ENCODE results near the gene DNAJC16. TPM values are rescaled to one million over a fixed set of nuclear protein-coding genes. Genes with fewer than 3 reads are reported as not detected.

The DNAJC16 gene
- total and polyA plus RNA-seq, 9 donors = 10.6 to 16.5 (median 12.5) TPM

GRCh38 chr1:15620155-15620545 is 93.5 kb downstream of the DNAJC16 start:
- Histone ChIP-seq H3K4me1 (ENCODE audit: control insufficient read depth, insufficient read depth, low read length) (peaks cover 18% of the 10 kb centered on the region), H3K4me3 (ENCODE audit: low read length) (no peak overlapping the region), H3K9me3 (replicated peaks; ENCODE audit: control insufficient read depth, low read depth, low read length) (no peaks in the 10 kb centered on the region), H3K27me3 (ENCODE audit: control insufficient read depth, insufficient read depth, low read length) (no peaks in the 10 kb centered on the region), H3K36me3 (ENCODE audit: control insufficient read depth, insufficient read depth, low read length) (no peaks in the 10 kb centered on the region), H3K27ac (ENCODE audit: low read length) (peak overlapping the region; percentile 50)
- WGBS (ENCODE audit: insufficient coverage) = no CpG with 5 or more reads among the region's 1 CpG
- DNase-seq = peak; percentile 44

GRCh38 chr1:15620902-15621682 is 94.4 kb downstream of the DNAJC16 start:
- no peak overlapping the region for H3K27ac ChIP-seq (ENCODE audit: low read length)
- H3K4me3 ChIP-seq (ENCODE audit: low read length) = no peak overlapping the region
- no CpG with 5 or more reads among the region's 7 CpGs for WGBS (ENCODE audit: insufficient coverage)
- no peaks in the 10 kb centered on the region for H3K9me3 ChIP-seq (replicated peaks; ENCODE audit: control insufficient read depth, low read depth, low read length)
- no peaks in the 10 kb centered on the region for H3K36me3 ChIP-seq (ENCODE audit: control insufficient read depth, insufficient read depth, low read length)
- no peak for DNase-seq
- H3K27me3 ChIP-seq (ENCODE audit: control insufficient read depth, insufficient read depth, low read length) = no peaks in the 10 kb centered on the region
- peaks cover 18% of the 10 kb centered on the region for H3K4me1 ChIP-seq (ENCODE audit: control insufficient read depth, insufficient read depth, low read length)

GRCh38 chr1:15621975-15622374 is 95.3 kb downstream of the DNAJC16 start:
- Histone ChIP-seq H3K27ac (ENCODE audit: low read length) (peak overlapping the region; percentile 66), H3K36me3 (ENCODE audit: control insufficient read depth, insufficient read depth, low read length) (peaks cover 7% of the 10 kb centered on the region), H3K9me3 (replicated peaks; ENCODE audit: control insufficient read depth, low read depth, low read length) (no peaks in the 10 kb centered on the region), H3K4me3 (ENCODE audit: low read length) (no peak overlapping the region), H3K27me3 (ENCODE audit: control insufficient read depth, insufficient read depth, low read length) (no peaks in the 10 kb centered on the region), H3K4me1 (ENCODE audit: control insufficient read depth, insufficient read depth, low read length) (peaks cover 13% of the 10 kb centered on the region)
- no peak for DNase-seq
- no CpG with 5 or more reads among the region's 5 CpGs for WGBS (ENCODE audit: insufficient coverage)

- Histone ChIP-seq H3K36me3 (ENCODE audit: control insufficient read depth, insufficient read depth, low read length) (peaks cover 13% of the 10 kb centered on the region), H3K9me3 (replicated peaks; ENCODE audit: control insufficient read depth, low read depth, low read length) (no peaks in the 10 kb centered on the region), H3K4me1 (ENCODE audit: control insufficient read depth, insufficient read depth, low read length) (peaks cover 13% of the 10 kb centered on the region), H3K4me3 (ENCODE audit: low read length) (no peak overlapping the region), H3K27ac (ENCODE audit: low read length) (peak overlapping the region; percentile 66), H3K27me3 (ENCODE audit: control insufficient read depth, insufficient read depth, low read length) (no peaks in the 10 kb centered on the region)
- no peak for DNase-seq
- 83% methylated on average over 1 of the region's 7 CpGs for WGBS (ENCODE audit: insufficient coverage)
These were observed 96.2 kb downstream of the DNAJC16 start for GRCh38 chr1:15622712-15623373.

- no peak overlapping the region for H3K4me3 ChIP-seq (ENCODE audit: low read length)
- H3K4me1 ChIP-seq (ENCODE audit: control insufficient read depth, insufficient read depth, low read length) = peaks cover 13% of the 10 kb centered on the region
- WGBS (ENCODE audit: insufficient coverage) = no CpG with 5 or more reads among the region's 6 CpGs
- H3K27me3 ChIP-seq (ENCODE audit: control insufficient read depth, insufficient read depth, low read length) = no peaks in the 10 kb centered on the region
- H3K9me3 ChIP-seq (replicated peaks; ENCODE audit: control insufficient read depth, low read depth, low read length) = no peaks in the 10 kb centered on the region
- peaks cover 17% of the 10 kb centered on the region for H3K36me3 ChIP-seq (ENCODE audit: control insufficient read depth, insufficient read depth, low read length)
- no peak overlapping the region for H3K27ac ChIP-seq (ENCODE audit: low read length)
- no peak for DNase-seq
These were observed 96.8 kb downstream of the DNAJC16 start for GRCh38 chr1:15623435-15623834.

GRCh38 chr1:15624133-15624714 is 97.6 kb downstream of the DNAJC16 start:
- no peak overlapping the region for H3K27ac ChIP-seq (ENCODE audit: low read length)
- H3K9me3 ChIP-seq (replicated peaks; ENCODE audit: control insufficient read depth, low read depth, low read length) = no peaks in the 10 kb centered on the region
- H3K36me3 ChIP-seq (ENCODE audit: control insufficient read depth, insufficient read depth, low read length) = peaks cover 17% of the 10 kb centered on the region
- no CpG with 5 or more reads among the region's 3 CpGs for WGBS (ENCODE audit: insufficient coverage)
- no peak for DNase-seq
- H3K4me1 ChIP-seq (ENCODE audit: control insufficient read depth, insufficient read depth, low read length) = peaks cover 13% of the 10 kb centered on the region
- no peak overlapping the region for H3K4me3 ChIP-seq (ENCODE audit: low read length)
- no peaks in the 10 kb centered on the region for H3K27me3 ChIP-seq (ENCODE audit: control insufficient read depth, insufficient read depth, low read length)

GRCh38 chr1:15625056-15625917 is 98.6 kb downstream of the DNAJC16 start:
- H3K36me3 ChIP-seq (ENCODE audit: control insufficient read depth, insufficient read depth, low read length) = peaks cover 20% of the 10 kb centered on the region
- no peak overlapping the region for H3K27ac ChIP-seq (ENCODE audit: low read length)
- H3K4me3 ChIP-seq (ENCODE audit: low read length) = no peak overlapping the region
- H3K27me3 ChIP-seq (ENCODE audit: control insufficient read depth, insufficient read depth, low read length) = no peaks in the 10 kb centered on the region
- 82% methylated on average over 10 of the region's 13 CpGs for WGBS (ENCODE audit: insufficient coverage)
- DNase-seq = no peak
- peaks cover 13% of the 10 kb centered on the region for H3K4me1 ChIP-seq (ENCODE audit: control insufficient read depth, insufficient read depth, low read length)
- no peaks in the 10 kb centered on the region for H3K9me3 ChIP-seq (replicated peaks; ENCODE audit: control insufficient read depth, low read depth, low read length)

Other genes with a start within 250 kb of the DNAJC16 start
- gene EFHD2, start 117.0 kb upstream of the DNAJC16 start, total RNA-seq = 18.3 TPM
- gene EFHD2, start 117.0 kb upstream of the DNAJC16 start, polyA plus RNA-seq (ENCODE audit: insufficient read depth in 1 of 8, insufficient read length in 8 of 8, low replicate concordance in 1 of 8) = 10 to 100 TPM; 28.2 to 40.8 (median 34.0) TPM
- 0.13 TPM for gene CTRC, start 88.4 kb upstream of the DNAJC16 start, total RNA-seq
- 1 to 10 TPM in 2 of 8 donors, under 1 TPM in 6; 0.07 to 2.2 (median 0.46) TPM for gene CTRC, start 88.4 kb upstream of the DNAJC16 start, polyA plus RNA-seq (ENCODE audit: insufficient read depth in 1 of 8, insufficient read length in 8 of 8, low replicate concordance in 1 of 8)
- gene CELA2A, start 70.1 kb upstream of the DNAJC16 start, total RNA-seq = 0.13 TPM
- under 1 TPM in 3 of 8 donors, not detected in 5; 0.37 to 0.40 (median 0.38) TPM for gene CELA2A, start 70.1 kb upstream of the DNAJC16 start, polyA plus RNA-seq (ENCODE audit: insufficient read depth in 1 of 8, insufficient read length in 8 of 8, low replicate concordance in 1 of 8)
- 2.7 TPM for gene CELA2B, start 50.7 kb upstream of the DNAJC16 start, total RNA-seq
- 1 to 10 TPM; 2.2 to 5.7 (median 3.6) TPM for gene CELA2B, start 50.7 kb upstream of the DNAJC16 start, polyA plus RNA-seq (ENCODE audit: insufficient read depth in 1 of 8, insufficient read length in 8 of 8, low replicate concordance in 1 of 8)
- 9.4 TPM for gene CASP9, start 2.6 kb upstream of the DNAJC16 start, total RNA-seq
- 10 to 100 TPM; 15.1 to 21.4 (median 18.5) TPM for gene CASP9, start 2.6 kb upstream of the DNAJC16 start, polyA plus RNA-seq (ENCODE audit: insufficient read depth in 1 of 8, insufficient read length in 8 of 8, low replicate concordance in 1 of 8)
- gene AGMAT, start 58.2 kb downstream of the DNAJC16 start, total RNA-seq = 4.3 TPM
- gene AGMAT, start 58.2 kb downstream of the DNAJC16 start, polyA plus RNA-seq (ENCODE audit: insufficient read depth in 1 of 8, insufficient read length in 8 of 8, low replicate concordance in 1 of 8) = 1 to 10 TPM; 1.4 to 5.1 (median 2.6) TPM
- 20.6 TPM for gene DDI2, start 90.6 kb downstream of the DNAJC16 start, total RNA-seq
- 10 to 100 TPM; 12.3 to 24.1 (median 18.2) TPM for gene DDI2, start 90.6 kb downstream of the DNAJC16 start, polyA plus RNA-seq (ENCODE audit: insufficient read depth in 1 of 8, insufficient read length in 8 of 8, low replicate concordance in 1 of 8)
- 29.9 TPM for gene PLEKHM2, start 157.5 kb downstream of the DNAJC16 start, total RNA-seq
- gene PLEKHM2, start 157.5 kb downstream of the DNAJC16 start, polyA plus RNA-seq (ENCODE audit: insufficient read depth in 1 of 8, insufficient read length in 8 of 8, low replicate concordance in 1 of 8) = 10 to 100 TPM; 40.2 to 55.6 (median 51.1) TPM
- gene SLC25A34, start 209.4 kb downstream of the DNAJC16 start, total RNA-seq = 5.8 TPM
- 1 to 10 TPM; 3.6 to 7.4 (median 5.7) TPM for gene SLC25A34, start 209.4 kb downstream of the DNAJC16 start, polyA plus RNA-seq (ENCODE audit: insufficient read depth in 1 of 8, insufficient read length in 8 of 8, low replicate concordance in 1 of 8)
- not detected for gene TMEM82, start 215.7 kb downstream of the DNAJC16 start, total RNA-seq
- gene TMEM82, start 215.7 kb downstream of the DNAJC16 start, polyA plus RNA-seq (ENCODE audit: insufficient read depth in 1 of 8, insufficient read length in 8 of 8, low replicate concordance in 1 of 8) = 1 to 10 TPM in 1 of 8 donors, under 1 TPM in 1, not detected in 6; 0.17 to 1.4 TPM
- 17.3 TPM for gene FBLIM1, start 231.9 kb downstream of the DNAJC16 start, total RNA-seq
- 10 to 100 TPM; 19.3 to 41.4 (median 27.4) TPM for gene FBLIM1, start 231.9 kb downstream of the DNAJC16 start, polyA plus RNA-seq (ENCODE audit: insufficient read depth in 1 of 8, insufficient read length in 8 of 8, low replicate concordance in 1 of 8)

Measured in muscle of leg (tissue), 11 donors.